GM12865 (cell line): ENCODE data around the gene RSPO4.

Experiments used
- DNase-seq: peaks from one replicate; pipeline ENCODE4 v3.0.0; 2010; ENCODE audit warnings: low read depth
- H3K4me3 ChIP-seq: 2 replicates; pipeline ENCODE4 v1.5.1; 2011; ENCODE audit warnings: mild to moderate bottlenecking, low read depth, low read length, control low read depth
- CTCF ChIP-seq: IDR thresholded peaks from 2 replicates; pipeline ENCODE4 v1.5.1; 2011; ENCODE audit warnings: low read length, control low read depth, low read depth, inconsistent platforms; ENCODE audit not compliant: insufficient read depth; ENCODE audit errors: missing control alignments

Gene RSPO4

GRCh38 chr20:919491-919916, 82.6 kb downstream of the RSPO4 start:
- TF ChIP-seq CTCF, result no peak
- H3K4me3 ChIP-seq, result no peak overlapping the region
- DNase-seq, result no peak

GRCh38 chr20:917416-917815, 84.7 kb downstream of the RSPO4 start:
- H3K4me3 ChIP-seq, result no peak overlapping the region
- no peak for TF ChIP-seq CTCF
- DNase-seq, result no peak

GRCh38 chr20:916825-917224, 85.3 kb downstream of the RSPO4 start:
- no peak for DNase-seq
- no peak for TF ChIP-seq CTCF
- H3K4me3 ChIP-seq, result no peak overlapping the region

- no peak for TF ChIP-seq CTCF
- no peak for DNase-seq
- no peak within 1 kb of the TSS for H3K4me3 ChIP-seq
Measured at GRCh38 chr20:916125-916799, 85.8 kb downstream of the RSPO4 start, which contains the start of gene ANGPT4. ANGPT4 (minus strand) TSS chr20:916334; CDS start chr20:916214, 120 bp downstream.

GRCh38 chr20:914727-915498, 87.2 kb downstream of the RSPO4 start:
- no peak overlapping the region for H3K4me3 ChIP-seq
- TF ChIP-seq CTCF, result no peak
- no peak for DNase-seq

GRCh38 chr20:913306-913849, 88.7 kb downstream of the RSPO4 start:
- TF ChIP-seq CTCF, result no peak
- no peak for DNase-seq
- H3K4me3 ChIP-seq, result no peak overlapping the region
